IgD-negative memory B cell (primary cell): Measurements from ENCODE around the gene LRP1B. TPM values are rescaled to one million over a fixed set of nuclear protein-coding genes. Genes with fewer than 3 reads are reported as not detected.

Source experiments
- H3K27ac Mint-ChIP-seq, 3 donors: one replicate each; pipeline ENCODE4 v1.8.0; 2020 to 2022; ENCODE audit warnings: mild to moderate bottlenecking in 3 of 3, mixed read lengths in 3 of 3, moderate library complexity in 1 of 3
- H3K27me3 Mint-ChIP-seq: one replicate; pipeline ENCODE4 v1.8.0; 2021; ENCODE audit warnings: mixed read lengths
- H3K36me3 Mint-ChIP-seq: one replicate; pipeline ENCODE4 v1.8.0; 2020; ENCODE audit warnings: mild to moderate bottlenecking, mixed read lengths
- H3K4me1 Mint-ChIP-seq, 3 donors: one replicate each; pipeline ENCODE4 v1.8.0; 2020 to 2022; ENCODE audit warnings: mixed read lengths in 3 of 3, mild to moderate bottlenecking in 1 of 3
- H3K4me3 Mint-ChIP-seq, 4 donors: one replicate each; pipeline ENCODE4 v1.8.0; 2020 to 2022; ENCODE audit warnings: mild to moderate bottlenecking in 4 of 4, mixed read lengths in 4 of 4, moderate library complexity in 3 of 4
- H3K9me3 Mint-ChIP-seq, 3 donors: one replicate each; pipeline ENCODE4 v1.8.0; 2020 to 2021; ENCODE audit warnings: mixed read lengths in 3 of 3, mild to moderate bottlenecking in 1 of 3
- polyA plus RNA-seq: library from polyadenylated mRNA; unstranded; fragments of 300-500 nt; fragmentation: Illumina TruSeq; gene quantifications from one replicate; pipeline ENCODE4 v1.2.3, GENCODE V29; 2021

Gene LRP1B
- polyA plus RNA-seq, 1 donor from 2014 or later: not detected

- Mint-ChIP-seq H3K4me1 (no peaks in the 10 kb centered on the region), H3K36me3 (no peaks in the 10 kb centered on the region), H3K27me3 (no peaks in the 10 kb centered on the region), H3K4me3 (no peak overlapping the region), H3K9me3 (peaks cover 0 to 7% (median 2%) of the 10 kb centered on the region in 3 donors), H3K27ac (no peak overlapping the region)
Measured at GRCh38 chr2:141380008-141380979, 750.5 kb downstream of the LRP1B start.

GRCh38 chr2:141364821-141365220 is 766.0 kb downstream of the LRP1B start:
- no peaks in the 10 kb centered on the region for H3K4me1 Mint-ChIP-seq
- H3K27me3 Mint-ChIP-seq: no peaks in the 10 kb centered on the region
- H3K27ac Mint-ChIP-seq: no peak overlapping the region
- H3K9me3 Mint-ChIP-seq: no peaks in the 10 kb centered on the region
- H3K4me3 Mint-ChIP-seq: no peak overlapping the region
- H3K36me3 Mint-ChIP-seq: no peaks in the 10 kb centered on the region

GRCh38 chr2:141362311-141362710 is 768.5 kb downstream of the LRP1B start:
- no peaks in the 10 kb centered on the region for H3K36me3 Mint-ChIP-seq
- H3K9me3 Mint-ChIP-seq: no peaks in the 10 kb centered on the region
- no peak overlapping the region for H3K4me3 Mint-ChIP-seq
- no peaks in the 10 kb centered on the region for H3K4me1 Mint-ChIP-seq
- no peak overlapping the region for H3K27ac Mint-ChIP-seq
- H3K27me3 Mint-ChIP-seq: no peaks in the 10 kb centered on the region

GRCh38 chr2:141348481-141348880 is 782.3 kb downstream of the LRP1B start:
- Mint-ChIP-seq H3K36me3 (no peaks in the 10 kb centered on the region), H3K27me3 (no peaks in the 10 kb centered on the region), H3K9me3 (peaks cover 5 to 24% (median 5%) of the 10 kb centered on the region in 3 donors), H3K4me3 (no peak overlapping the region), H3K4me1 (no peaks in the 10 kb centered on the region), H3K27ac (no peak overlapping the region)

- Mint-ChIP-seq H3K4me1 (no peaks in the 10 kb centered on the region), H3K9me3 (peaks cover 2 to 22% (median 3%) of the 10 kb centered on the region in 3 donors), H3K27me3 (no peaks in the 10 kb centered on the region)
Measured at GRCh38 chr2:141341444-141341843, 789.4 kb downstream of the LRP1B start.

GRCh38 chr2:141331127-141331526 is 799.7 kb downstream of the LRP1B start:
- no peaks in the 10 kb centered on the region for H3K4me1 Mint-ChIP-seq
- no peaks in the 10 kb centered on the region for H3K36me3 Mint-ChIP-seq
- H3K27me3 Mint-ChIP-seq: no peaks in the 10 kb centered on the region

More at GRCh38 chr2:141341444-141341843, 789.4 kb downstream of the LRP1B start:
- no peak overlapping the region for H3K27ac Mint-ChIP-seq
- H3K36me3 Mint-ChIP-seq: peaks cover 1% of the 10 kb centered on the region
- no peak overlapping the region for H3K4me3 Mint-ChIP-seq

GRCh38 chr2:141329964-141330363 is 800.9 kb downstream of the LRP1B start:
- Mint-ChIP-seq H3K36me3 (no peaks in the 10 kb centered on the region), H3K27me3 (no peaks in the 10 kb centered on the region), H3K4me1 (no peaks in the 10 kb centered on the region), H3K9me3 (peaks cover 0 to 1% (median 0%) of the 10 kb centered on the region in 3 donors), H3K4me3 (no peak overlapping the region), H3K27ac (no peak overlapping the region)

More at GRCh38 chr2:141331127-141331526, 799.7 kb downstream of the LRP1B start:
- Mint-ChIP-seq H3K9me3 (peaks cover 0 to 5% (median 0%) of the 10 kb centered on the region in 3 donors), H3K27ac (no peak overlapping the region), H3K4me3 (no peak overlapping the region)

- H3K27me3 Mint-ChIP-seq: no peaks in the 10 kb centered on the region
- peaks cover 0 to 7% (median 0%) of the 10 kb centered on the region in 3 donors for H3K9me3 Mint-ChIP-seq
- H3K27ac Mint-ChIP-seq: no peak overlapping the region
- no peaks in the 10 kb centered on the region for H3K4me1 Mint-ChIP-seq
- no peaks in the 10 kb centered on the region for H3K36me3 Mint-ChIP-seq
- no peak overlapping the region for H3K4me3 Mint-ChIP-seq
Measured at GRCh38 chr2:141323571-141323970, 807.2 kb downstream of the LRP1B start.

GRCh38 chr2:141317986-141318385 is 812.8 kb downstream of the LRP1B start:
- peaks cover 0 to 7% (median 3%) of the 10 kb centered on the region in 3 donors for H3K9me3 Mint-ChIP-seq
- H3K36me3 Mint-ChIP-seq: no peaks in the 10 kb centered on the region
- no peak overlapping the region for H3K4me3 Mint-ChIP-seq
- no peak overlapping the region for H3K27ac Mint-ChIP-seq
- H3K4me1 Mint-ChIP-seq: no peaks in the 10 kb centered on the region
- H3K27me3 Mint-ChIP-seq: no peaks in the 10 kb centered on the region

- no peaks in the 10 kb centered on the region for H3K4me1 Mint-ChIP-seq
- no peak overlapping the region for H3K27ac Mint-ChIP-seq
- no peaks in the 10 kb centered on the region for H3K27me3 Mint-ChIP-seq
- H3K9me3 Mint-ChIP-seq: peaks cover 0 to 6% (median 3%) of the 10 kb centered on the region in 3 donors
- H3K4me3 Mint-ChIP-seq: no peak overlapping the region
- H3K36me3 Mint-ChIP-seq: no peaks in the 10 kb centered on the region
Measured at GRCh38 chr2:141316606-141317005, 814.2 kb downstream of the LRP1B start.

- H3K4me1 Mint-ChIP-seq: no peaks in the 10 kb centered on the region
- H3K27me3 Mint-ChIP-seq: no peaks in the 10 kb centered on the region
- no peak overlapping the region for H3K4me3 Mint-ChIP-seq
- no peak overlapping the region for H3K27ac Mint-ChIP-seq
- H3K9me3 Mint-ChIP-seq: peaks cover 0 to 6% (median 3%) of the 10 kb centered on the region in 3 donors
- no peaks in the 10 kb centered on the region for H3K36me3 Mint-ChIP-seq
Measured at GRCh38 chr2:141316103-141316502, 814.7 kb downstream of the LRP1B start.

- Mint-ChIP-seq H3K9me3 (peaks cover 3 to 6% (median 6%) of the 10 kb centered on the region in 3 donors), H3K27me3 (no peaks in the 10 kb centered on the region), H3K36me3 (no peaks in the 10 kb centered on the region), H3K4me3 (no peak overlapping the region), H3K4me1 (no peaks in the 10 kb centered on the region), H3K27ac (no peak overlapping the region)
Measured at GRCh38 chr2:141313972-141314371, 816.8 kb downstream of the LRP1B start.

- no peaks in the 10 kb centered on the region for H3K36me3 Mint-ChIP-seq
- H3K27me3 Mint-ChIP-seq: no peaks in the 10 kb centered on the region
- H3K4me3 Mint-ChIP-seq: no peak overlapping the region
- H3K4me1 Mint-ChIP-seq: no peaks in the 10 kb centered on the region
- H3K9me3 Mint-ChIP-seq: peaks cover 3 to 6% (median 6%) of the 10 kb centered on the region in 3 donors
- H3K27ac Mint-ChIP-seq: no peak overlapping the region
Measured at GRCh38 chr2:141311430-141311829, 819.4 kb downstream of the LRP1B start.

GRCh38 chr2:141306368-141306767 is 824.4 kb downstream of the LRP1B start:
- Mint-ChIP-seq H3K4me3 (no peak overlapping the region), H3K4me1 (no peaks in the 10 kb centered on the region), H3K27ac (no peak overlapping the region), H3K36me3 (no peaks in the 10 kb centered on the region), H3K27me3 (no peaks in the 10 kb centered on the region), H3K9me3 (peaks cover 5 to 6% (median 5%) of the 10 kb centered on the region in 3 donors)

GRCh38 chr2:141301551-141301950 is 829.3 kb downstream of the LRP1B start:
- Mint-ChIP-seq H3K27me3 (no peaks in the 10 kb centered on the region), H3K36me3 (no peaks in the 10 kb centered on the region), H3K27ac (no peak overlapping the region), H3K9me3 (peaks cover 2 to 5% (median 2%) of the 10 kb centered on the region in 3 donors), H3K4me1 (no peaks in the 10 kb centered on the region), H3K4me3 (no peak overlapping the region)

- Mint-ChIP-seq H3K27me3 (no peaks in the 10 kb centered on the region), H3K36me3 (no peaks in the 10 kb centered on the region), H3K4me1 (no peaks in the 10 kb centered on the region), H3K9me3 (peaks cover 0 to 2% (median 2%) of the 10 kb centered on the region in 3 donors), H3K4me3 (no peak overlapping the region), H3K27ac (no peak overlapping the region)
Measured at GRCh38 chr2:141280037-141280436, 850.8 kb downstream of the LRP1B start.
